Stimulated activated CD4-positive, alpha-beta T cell treated with anti-CD3 and anti-CD28 coated beads, Interleukin-1b, Interleukin-23, amount 100 ng/mL, for 48 hours (primary cell): ENCODE measurements around the gene HADH.
A peak's percentile ranks its signal among the peaks of the same experiment; 100 is the strongest.
"Not testable (repeated sequence)": the region's sequence is repeated elsewhere in the genome, so short reads cannot be mapped to it uniquely, and the experiment has no call there.

ENCODE experiments used
- DNase-seq: peaks from one replicate; pipeline ENCODE4 v3.0.0-alpha.2; 2020

HADH gene

DNA sequence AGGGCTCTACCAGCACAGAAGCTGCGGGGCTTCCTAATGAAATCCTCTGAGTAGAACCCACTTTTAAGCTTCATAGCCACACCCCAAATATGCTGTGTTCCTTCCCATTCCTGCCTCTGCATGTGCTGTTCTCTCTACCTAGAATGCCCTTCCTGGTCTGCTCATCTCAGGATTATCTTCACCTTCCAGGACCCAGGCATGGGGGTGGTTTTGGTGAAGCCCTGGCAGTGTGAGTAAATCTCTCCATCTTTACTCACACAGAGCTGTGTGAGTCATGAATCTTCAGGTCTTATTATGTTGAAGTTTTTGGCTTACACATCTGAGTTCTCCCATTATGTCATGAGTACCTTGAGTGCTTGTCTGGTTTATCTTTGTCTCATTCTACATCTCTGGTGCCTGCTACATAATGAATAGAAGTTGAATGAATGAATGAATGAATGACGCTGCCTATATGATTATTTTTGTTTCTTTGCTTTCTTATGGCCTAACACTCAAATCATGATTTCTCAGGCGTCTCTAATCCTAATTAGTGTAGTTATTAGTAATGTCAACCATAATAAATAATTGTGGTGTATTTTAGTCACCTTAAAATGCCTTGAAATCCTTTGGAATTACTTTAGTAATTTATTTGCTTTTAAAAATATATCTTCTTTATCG is 41.9 kb downstream of the HADH start:
- peak; percentile 76 for DNase-seq

DNA sequence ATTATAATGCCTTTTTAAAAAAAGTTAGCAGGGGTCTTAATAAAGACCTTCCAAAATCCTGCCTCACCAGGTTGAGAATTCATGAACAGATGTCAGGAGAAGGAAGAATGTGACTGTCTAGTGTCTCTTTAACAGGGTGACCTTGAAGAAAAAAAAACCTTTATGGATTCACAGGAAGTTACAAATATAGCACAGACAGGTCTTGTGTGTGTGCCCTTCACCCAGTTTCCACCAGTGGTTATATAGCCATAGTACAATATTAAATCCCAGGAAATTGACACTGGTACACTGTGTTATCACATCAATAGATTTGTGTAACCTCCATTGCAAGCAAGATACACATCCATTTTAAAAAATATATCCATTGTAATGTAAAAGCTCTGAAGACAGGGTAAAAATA is 43.7 kb downstream of the HADH start:
- DNase-seq: no peak

DNA sequence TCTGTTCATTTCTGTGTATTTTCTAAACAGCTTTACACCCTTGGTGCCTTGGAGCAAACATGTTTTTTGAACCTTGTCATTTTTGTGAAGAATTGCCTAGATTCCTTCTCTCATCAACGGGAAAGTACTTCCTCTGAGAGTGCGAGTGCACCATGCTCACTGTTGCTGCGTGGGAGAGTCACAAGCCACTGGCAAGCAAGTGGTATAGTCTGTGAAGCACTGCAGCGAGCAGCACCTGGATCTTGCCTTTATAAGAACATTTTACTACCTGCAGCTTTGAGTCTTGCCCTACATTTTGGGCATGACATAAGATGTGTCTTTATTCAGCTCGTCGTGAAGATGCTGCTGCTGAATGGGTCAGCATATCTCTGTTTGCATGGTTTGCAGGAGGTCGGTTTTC is 44.9 kb downstream of the HADH start:
- DNase-seq: no peak

DNA sequence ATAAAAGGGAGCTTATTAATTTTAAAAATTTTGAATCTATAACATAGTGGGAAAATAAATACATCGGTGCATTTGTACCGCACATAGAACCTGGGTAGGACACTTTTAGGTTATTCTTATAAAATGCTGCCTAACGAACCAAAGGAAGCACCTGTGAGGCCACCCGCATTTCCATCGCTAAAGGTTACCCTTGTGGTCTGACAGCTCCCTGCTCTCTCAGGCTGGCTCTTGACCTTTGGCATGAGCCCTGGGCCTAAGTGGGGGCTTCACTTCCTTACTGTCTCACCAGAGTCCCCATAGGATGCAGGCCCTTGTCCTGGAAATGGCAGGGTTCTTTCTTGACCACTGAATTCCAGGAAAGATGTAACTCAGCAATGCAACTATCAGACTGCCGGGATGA is 46.0 kb downstream of the HADH start:
- DNase-seq: no peak

DNA sequence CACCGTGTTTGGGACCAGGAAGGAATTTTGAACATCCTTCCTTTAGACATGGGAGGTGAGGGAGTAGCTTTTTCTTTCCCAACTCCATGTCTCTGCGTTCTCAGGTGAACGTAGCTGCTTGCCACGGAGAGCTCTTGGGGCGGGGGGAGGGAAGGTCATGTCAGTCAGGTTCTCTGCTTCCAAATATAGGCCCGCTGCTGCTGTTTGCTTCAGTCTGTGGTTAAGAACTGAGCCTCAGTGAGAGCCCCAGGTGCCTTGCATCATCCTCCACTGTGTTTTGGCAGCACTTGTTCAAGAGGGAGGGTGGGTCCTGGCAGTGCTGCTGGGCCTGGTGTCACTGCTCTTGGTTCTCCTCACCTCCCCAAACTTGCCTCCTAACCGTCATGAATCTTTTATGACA is 46.5 kb downstream of the HADH start:
- DNase-seq: peak; percentile 83

DNA sequence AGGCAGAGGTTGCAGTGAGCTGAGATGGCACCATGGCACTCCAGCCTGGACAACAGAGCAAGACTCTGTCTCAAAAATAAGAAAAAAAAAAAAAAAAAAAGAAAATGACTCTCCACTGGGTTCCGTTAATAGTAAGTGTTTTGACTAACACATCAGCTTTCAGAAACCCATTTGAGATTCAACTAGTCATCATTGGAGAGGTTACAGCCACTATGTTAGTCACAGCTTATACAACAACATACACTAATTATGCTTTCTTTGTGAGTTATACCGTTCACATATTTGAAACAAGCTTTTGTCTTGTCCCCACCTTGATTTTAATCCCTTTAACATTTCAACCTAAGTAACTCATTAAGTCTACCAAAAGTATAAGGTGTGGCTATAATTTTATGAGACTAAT is 48.2 kb downstream of the HADH start:
- no peak for DNase-seq

DNA sequence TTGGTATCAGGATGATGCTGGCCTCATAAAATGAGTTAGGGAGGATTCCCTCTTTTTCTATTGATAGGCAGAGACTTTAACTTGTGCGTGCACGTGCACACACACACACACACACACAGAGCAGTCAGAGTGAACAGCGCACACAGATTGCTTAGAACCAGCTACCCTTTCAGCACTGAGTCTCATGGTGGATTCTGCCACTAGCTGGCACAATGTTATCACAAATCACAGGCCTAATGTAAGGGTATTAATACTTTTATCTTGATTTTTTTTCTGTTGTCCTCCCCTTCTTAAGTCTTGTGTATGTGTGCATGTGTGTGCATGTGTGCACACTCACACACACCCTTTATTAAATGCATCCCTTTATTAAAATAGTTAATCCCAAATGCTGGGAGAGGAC is 53.2 kb downstream of the HADH start:
- DNase-seq: no peak

DNA sequence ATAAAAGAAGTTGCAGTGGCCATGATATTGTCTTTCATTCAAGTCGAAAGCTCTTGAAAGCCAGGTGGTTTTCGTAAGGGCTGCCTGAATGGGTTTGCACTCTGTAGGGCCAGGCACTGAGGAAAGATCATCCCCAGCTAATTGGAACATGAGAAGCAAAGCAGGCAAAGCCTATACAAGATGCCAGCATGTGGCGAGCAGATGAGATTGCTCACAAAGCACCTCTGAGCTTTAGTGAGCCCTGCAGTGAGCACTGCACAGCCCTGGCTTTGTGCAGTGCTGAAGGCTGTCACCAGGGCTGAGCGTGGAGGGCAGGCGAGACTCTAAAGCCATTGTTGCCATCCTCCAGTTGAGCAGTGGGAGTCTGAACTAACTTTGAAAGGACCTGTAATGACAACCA is 53.8 kb downstream of the HADH start:
- no peak for DNase-seq

DNA sequence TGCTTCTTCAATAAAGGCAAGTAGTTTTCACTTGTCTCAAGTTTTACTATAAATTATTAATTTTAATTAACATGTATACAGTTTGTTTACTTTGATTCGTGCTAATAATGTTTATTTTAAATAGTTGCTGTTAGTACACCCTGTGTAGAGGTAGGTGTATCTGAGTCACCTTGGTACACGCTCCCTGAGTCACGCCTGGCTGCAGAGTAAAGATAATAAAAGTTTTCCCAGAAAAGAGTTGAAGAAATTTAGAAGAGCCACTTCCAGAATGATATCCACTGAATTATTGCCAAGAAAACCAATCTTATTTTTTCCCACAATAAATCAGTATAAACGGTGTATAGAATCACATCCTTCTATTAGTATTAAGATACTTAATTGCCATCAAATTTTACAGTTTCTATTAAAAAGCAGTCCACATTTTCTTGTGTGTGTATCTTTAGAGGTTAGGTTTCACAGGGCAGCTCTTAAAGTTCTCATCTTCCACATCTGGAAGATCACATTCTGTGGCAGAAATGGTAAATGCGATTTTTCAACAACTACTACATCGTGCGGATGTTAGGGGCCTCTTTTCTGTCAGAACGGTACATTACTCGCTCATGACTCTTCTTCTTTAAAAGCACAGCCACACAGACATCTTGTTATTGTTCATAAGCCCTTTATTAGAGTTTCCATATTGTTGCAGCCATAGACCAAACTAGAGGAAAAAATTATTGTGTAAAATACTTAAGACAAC is 55.4 kb downstream of the HADH start:
- DNase-seq: no peak

DNA sequence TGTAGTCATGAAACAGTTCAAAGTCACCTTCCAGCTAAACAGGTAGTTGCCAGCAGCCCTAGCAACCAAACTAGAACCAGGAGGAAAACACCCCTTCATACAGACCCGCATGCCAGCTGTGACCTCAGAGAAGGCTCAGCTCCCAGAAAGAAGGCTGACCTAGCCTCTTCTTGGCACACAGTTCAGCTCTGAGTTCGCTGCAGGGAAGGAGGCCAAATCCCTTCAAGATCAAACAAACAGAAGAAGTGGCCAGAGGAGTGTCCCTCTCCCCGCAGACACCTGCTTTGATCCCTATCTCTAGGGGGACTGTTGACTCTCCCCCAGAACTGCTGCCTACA is 56.0 kb downstream of the HADH start:
- peak; percentile 66 for DNase-seq

DNA sequence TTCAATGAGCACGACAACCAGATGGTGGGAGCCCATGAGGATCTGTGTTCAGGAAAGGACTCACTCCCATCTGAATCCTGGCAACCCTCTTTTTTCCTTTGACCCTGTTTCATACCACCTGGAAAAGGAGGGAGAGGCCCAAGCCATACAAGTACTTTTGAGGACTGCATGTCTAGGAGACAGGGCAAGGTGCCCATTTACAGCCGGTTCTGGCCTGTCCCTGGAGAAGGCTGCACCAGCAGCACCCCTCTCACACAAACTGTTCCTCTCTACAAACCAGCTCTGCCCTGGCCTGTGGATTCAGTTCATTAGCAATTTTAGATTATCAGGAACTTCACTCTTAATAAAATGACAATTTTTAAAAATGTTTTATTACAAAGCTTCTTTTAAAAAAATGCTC is 57.5 kb downstream of the HADH start:
- DNase-seq: no peak

DNA sequence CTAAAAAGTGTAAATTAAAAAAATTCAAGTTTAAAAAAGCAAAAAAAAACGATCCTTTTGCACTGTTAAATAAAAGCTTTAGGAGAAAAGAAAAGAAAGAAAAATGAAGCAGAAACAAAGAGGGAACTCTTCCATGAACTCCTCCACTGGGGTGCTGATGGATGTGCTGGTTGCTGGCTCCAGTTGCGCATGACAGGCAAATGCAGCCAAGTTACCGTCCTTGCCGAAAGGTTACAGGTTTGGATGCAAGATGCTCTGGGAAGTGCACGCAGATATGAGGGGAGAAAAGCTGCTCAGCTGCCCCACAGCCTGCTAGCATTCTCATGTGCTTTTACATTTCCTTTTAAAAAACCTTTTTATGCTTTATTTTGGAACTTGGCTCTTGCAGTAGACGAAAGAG is 58.5 kb downstream of the HADH start:
- no peak for DNase-seq

DNA sequence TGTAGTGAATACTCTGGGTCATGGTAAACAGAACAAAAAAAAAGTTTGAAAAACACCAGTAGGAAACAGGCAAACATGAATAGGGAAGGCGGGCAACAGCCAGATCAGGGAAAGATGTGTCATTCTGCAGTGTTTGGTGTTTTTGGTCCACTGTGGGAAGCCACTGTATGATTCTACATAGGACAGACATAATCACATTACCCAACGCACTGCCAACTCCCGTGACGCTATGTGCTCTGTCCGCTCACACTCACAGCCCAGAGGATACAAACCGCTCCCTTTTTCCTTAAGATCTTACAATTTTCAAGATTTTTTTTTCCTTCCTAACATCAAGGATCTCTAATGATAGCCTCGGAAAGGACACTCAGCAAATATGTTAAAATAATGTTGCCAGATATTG is 59.3 kb downstream of the HADH start:
- DNase-seq: no peak

DNA sequence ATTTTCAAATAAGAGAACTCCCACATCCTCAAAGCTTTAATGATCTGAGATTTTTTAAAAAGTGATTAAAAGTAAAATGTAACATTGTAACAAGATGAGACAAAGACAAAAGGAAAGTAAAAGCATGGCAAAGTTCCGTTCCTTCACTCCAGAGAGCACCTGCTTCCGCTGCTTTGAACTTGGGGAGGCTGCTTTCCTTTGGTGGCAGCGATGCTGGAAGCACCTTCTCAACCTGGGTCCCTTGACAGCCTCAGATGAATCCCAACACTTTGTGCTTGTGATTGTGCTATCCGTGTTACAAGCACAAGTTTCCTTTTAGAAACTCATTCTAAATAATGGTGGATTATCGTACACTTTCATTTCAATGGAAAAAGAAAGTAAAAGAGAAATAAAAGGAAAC is 59.7 kb downstream of the HADH start:
- DNase-seq: peak; percentile 40

DNA sequence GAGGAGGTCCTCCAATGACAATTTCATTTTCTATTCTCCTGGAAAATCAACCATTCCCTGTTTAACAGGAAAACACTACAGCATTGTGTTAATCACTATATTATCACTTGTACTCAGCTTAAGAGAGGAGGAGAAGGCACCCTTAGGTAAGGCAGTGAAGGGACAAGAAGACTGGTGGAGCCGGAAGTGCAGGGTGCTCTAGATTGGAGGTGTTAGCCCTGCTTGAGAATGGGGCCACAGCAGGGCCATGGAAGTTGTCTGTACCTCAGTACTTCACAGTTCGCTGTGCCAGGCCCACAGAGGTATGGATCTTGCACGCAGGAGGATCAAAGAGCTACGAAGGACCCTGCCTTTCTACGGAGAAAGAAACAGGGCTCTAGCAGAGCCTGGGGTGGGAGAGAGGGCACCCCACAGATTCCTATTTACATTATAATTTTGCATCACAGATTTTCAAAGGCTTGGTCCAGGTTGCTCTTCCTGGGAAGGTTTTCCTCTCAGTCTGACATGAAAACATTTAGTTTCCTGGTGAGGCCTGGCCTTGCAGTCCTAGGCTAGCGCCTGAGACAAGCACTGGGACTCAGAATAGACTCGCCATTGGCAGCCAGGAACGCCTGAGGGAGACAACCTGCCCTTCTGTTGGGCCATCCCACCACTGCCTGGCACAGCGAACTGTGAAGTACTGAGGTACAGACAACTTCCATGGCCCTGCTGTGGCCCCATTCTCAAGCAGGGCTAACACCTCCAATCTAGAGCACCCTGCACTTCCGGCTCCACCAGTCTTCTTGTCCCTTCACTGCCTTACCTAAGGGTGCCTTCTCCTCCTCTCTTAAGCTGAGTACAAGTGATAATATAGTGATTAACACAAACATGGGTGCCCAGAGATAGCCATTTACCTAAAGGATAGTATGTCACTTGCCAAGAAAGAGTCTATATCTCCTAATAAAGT is 60.8 kb downstream of the HADH start:
- not testable (repeated sequence) for DNase-seq

DNA sequence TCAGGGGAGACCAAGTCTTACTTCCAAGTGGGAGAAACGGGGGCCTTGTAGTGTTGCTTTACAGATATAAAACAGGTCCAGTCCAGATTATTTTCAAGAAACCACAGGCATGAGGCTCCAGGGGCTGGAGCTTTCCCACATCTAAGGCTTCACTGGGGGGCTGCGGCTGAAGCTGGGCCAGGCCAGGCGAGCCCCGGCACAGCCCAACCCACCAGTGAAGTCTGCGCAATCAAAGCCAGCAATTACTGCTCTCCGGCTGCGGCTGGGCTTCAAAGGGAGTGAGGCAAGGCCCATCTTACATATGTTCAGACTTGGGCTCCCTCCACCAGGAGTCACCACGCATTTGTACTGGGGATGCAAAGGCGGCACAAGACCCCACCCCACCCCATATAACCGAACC is 61.7 kb downstream of the HADH start:
- no peak for DNase-seq

DNA sequence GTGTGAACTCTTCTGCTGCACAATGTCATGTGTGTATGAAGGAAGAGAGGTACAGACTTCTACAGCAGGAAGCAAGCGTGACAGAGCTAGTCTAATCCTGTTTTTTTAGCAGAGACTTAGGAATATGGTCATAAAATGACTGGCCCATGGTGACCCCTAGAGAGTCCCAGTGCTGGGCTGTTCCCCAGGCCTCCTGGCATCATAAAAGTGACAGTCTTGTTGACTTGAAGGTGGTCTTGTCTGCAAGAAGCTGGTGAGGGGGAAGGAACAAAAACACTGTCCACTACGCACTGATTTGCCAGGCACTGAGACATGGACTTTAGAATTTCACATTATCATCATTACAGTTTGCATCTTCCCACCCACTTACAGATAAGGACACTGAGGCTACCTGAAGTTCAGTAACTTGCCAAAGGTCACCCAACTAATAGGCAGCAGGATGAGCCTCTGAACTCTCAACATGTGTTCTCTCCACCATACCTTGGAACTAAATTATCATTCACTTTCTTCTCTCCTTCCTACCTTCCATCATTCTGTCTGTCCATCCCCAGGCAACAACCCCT is 63.0 kb downstream of the HADH start:
- no peak for DNase-seq

DNA sequence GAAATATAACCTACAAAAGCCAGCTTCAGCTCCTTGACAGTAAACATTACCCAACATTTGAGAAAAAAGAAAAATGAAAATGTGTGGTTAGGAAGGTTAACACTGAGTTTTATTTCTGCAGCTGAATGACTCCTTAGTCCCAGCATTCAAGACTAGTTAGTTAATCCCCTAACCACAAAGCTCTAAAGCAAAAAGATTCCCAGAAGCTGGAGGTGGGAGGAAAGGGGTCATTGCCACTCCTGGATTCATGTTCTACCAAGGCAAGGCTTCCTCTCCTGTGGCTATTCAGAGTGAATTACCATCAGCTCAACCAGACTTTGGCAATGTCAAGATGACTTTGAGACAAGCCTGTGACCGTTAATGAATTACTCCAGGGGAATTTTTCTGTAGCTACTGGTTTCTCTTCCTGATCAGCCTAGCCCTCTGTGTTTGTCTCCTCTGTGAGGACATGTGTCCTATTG is 63.6 kb downstream of the HADH start:
- no peak for DNase-seq

DNA sequence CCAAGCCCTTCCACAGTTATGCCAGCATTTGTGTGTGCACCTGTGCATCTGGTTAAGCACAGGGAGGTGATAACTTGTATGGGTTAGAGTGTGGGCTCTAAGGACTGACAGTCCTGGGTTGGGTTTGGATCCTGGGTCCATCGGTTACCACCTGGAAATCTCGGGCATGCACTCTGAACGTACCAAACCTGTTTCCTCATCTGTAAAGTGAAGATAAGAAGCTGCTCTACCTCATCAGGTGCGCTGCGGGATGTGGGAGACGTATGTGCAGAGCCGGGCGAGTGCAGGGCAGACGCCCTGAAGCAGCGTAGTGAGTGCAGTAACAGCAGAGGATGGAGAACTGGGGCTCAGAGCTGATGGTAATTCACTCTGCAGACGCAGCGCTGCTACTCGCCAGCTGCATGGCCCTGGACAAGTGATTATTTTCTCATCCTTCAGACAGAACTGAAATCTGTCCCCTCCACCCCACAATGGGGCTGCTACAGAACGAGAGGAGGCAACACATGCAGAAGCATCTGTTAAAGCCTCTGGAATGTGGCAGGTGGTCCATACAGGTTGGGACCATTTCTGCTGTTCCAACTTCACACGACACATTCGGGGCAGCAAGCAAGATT is 64.4 kb downstream of the HADH start:
- DNase-seq: no peak

DNA sequence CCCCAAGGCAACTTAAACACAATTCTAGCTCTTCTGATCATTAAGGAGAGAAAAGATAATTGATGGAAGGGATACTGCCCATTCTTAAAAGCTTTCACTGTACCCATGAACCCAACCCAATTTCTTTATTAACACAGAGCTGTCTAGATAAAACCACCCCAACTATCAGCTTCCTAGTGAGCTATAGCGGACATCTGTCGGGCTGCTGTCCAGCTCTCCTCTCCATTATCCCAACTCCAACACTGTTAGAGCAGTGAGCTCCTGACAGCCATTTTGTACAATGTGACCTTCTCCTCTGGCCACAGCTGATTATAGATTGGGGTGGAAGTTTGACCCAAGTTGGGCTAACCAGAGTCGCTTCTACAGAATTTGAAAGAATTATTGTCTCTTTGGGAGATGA is 66.1 kb downstream of the HADH start:
- DNase-seq: no peak

DNA sequence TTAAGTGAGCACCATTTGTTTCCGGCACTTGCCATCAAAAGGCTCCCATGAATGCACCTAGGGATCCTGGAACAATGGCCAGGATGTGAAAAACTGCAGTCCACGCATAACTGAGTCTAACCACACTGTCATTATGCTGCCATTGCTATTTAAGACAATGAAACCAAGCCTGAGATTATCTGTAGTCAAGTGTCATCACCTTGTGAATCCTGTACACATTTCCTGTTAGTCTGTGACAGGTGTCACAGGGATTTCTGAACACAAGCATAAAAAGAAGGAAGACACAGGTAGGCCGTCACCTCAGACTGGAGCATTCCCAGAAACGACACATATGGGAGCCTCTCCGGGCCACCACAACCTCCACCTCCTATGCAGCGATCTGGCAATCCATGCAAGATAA is 66.7 kb downstream of the HADH start:
- DNase-seq: no peak

DNA sequence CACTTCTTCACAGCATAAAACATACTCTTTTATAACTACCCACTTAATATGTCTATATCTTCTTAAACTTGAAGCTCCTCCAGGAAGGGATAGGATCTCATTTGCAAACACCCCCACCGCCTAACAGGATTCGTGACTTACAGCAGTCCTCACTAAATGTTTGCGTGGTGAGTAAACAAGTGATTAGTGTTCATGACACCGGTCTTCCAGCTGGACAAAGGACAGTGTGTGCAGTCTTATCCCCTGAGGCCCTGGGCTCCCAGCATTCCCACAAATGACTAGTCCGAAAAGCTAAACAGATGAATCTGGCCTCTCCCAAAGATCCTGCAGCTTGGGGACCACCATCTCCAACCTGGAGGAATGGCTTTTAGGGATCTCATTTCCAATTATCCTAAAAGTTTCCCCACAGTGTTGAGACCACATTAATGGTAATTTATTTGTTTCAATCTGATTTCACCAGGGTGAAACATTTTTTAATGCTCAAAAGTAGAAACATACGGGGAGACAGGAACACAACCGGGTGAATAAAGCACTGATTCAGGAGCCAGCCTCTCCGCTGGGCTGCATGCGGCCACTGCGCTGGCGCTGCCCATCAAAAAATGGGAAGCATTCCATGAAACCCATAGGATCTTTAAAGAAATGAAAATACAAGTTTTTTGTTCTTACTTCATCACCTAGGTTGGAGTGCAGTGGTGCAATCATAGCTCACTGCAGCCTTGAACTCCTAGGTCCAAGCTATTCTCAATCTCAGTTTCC is 69.2 kb downstream of the HADH start:
- DNase-seq: no peak
